Heart right ventricle (tissue), 16 donors: ENCODE measurements around the gene ANKRD49. TPM values are rescaled to one million over a fixed set of nuclear protein-coding genes. Genes with fewer than 3 reads are reported as not detected.

Source experiments
- ATAC-seq, 8 donors: fragments of 200-7000 bp; cut with Tn5 transposase; one replicate each; pipeline ENCODE4 v1.9.1; 2020; ENCODE audit warnings: mild to moderate bottlenecking in 8 of 8, moderate library complexity in 8 of 8, moderate number of reproducible peaks in 1 of 8
- DNase-seq, 2 donors: peaks; one replicate each; pipeline ENCODE4 v3.0.0-alpha.2; 2020
- H3K27ac ChIP-seq, 10 donors: fragments of 200-600 bp; sonication (generic) in 2 of 10; one replicate each; pipeline versions ENCODE4 v1.5.0 to v1.8.0; 2020 to 2022; ENCODE audit warnings: mild to moderate bottlenecking in 3 of 10
- H3K27me3 ChIP-seq, 7 donors: fragments of 200-600 bp; one replicate each; pipeline ENCODE4 v1.8.0; 2021 to 2022; ENCODE audit warnings: mild to moderate bottlenecking in 2 of 7
- H3K36me3 ChIP-seq, 9 donors: fragments of 200-600 bp; sonication (generic) in 1 of 9; one replicate each; pipeline versions ENCODE4 v1.5.0 to v1.8.0; 2020 to 2022; ENCODE audit warnings: mild to moderate bottlenecking in 2 of 9
- H3K4me1 ChIP-seq, 9 donors: fragments of 200-600 bp; sonication (generic) in 1 of 9; one replicate each; pipeline versions ENCODE4 v1.5.0 to v1.8.0; 2020 to 2022; ENCODE audit warnings: mild to moderate bottlenecking in 4 of 9
- H3K4me3 ChIP-seq, 10 donors: fragments of 200-600 bp; sonication (generic) in 2 of 10; one replicate each; pipeline versions ENCODE4 v1.5.0 to v1.8.0; 2020 to 2022; ENCODE audit warnings: mild to moderate bottlenecking in 7 of 10, moderate library complexity in 2 of 10
- H3K9me3 ChIP-seq, 11 donors: fragments of 200-600 bp in 10 of 11; sonication (generic) in 2 of 11; one replicate each; pipeline versions ENCODE4 v1.5.0 to v1.8.0; 2013 to 2022; ENCODE audit warnings: mild to moderate bottlenecking in 2 of 11, control low read depth in 1 of 11, moderate library complexity in 1 of 11
- CTCF ChIP-seq, 9 donors: fragments of 200-600 bp; sonication (generic) in 2 of 9; IDR thresholded peaks; one replicate each; pipeline versions ENCODE4 v1.5.0 to v1.8.0; 2021 to 2022; ENCODE audit warnings: antibody characterized with exemption in 9 of 9, mild to moderate bottlenecking in 5 of 9, moderate library complexity in 1 of 9
- WGBS, 2 donors: extraction: QIAGEN DNeasy Blood & Tissue Kit; methylation state at CpG; one replicate each; pipeline ENCODE4 v1.1.7; 2013; ENCODE audit warnings: inconsistent platforms in 1 of 2; 5-methylcytosine and 5-hydroxymethylcytosine counted together
- intact Hi-C, 10 donors: fragments of 100-400 bp; cut with DNase I; formaldehyde crosslinking; loops; one replicate each; pipeline versions ENCODE4 v1.11.1 to v1.14.2; 2022
- polyA plus RNA-seq, 2 donors: library from polyadenylated mRNA; stranded (reverse); fragments of 200-250 nt; gene quantifications; one replicate each; pipeline ENCODE4 v1.2.3, GENCODE V29; 2013
- total RNA-seq, 10 donors: library from RNA; stranded (reverse); fragmentation: NEBNext Ultra II Directional in 3 of 10; extraction: Animal tissue kit (Norgen Biotek cat#: 25700) in 3 of 10; gene quantifications; one replicate each; pipeline versions ENCODE4 v1.2.1 to v1.2.4, GENCODE V29; 2021 to 2023
- donor health status: Arrhythmogenic right ventricular cardiomyopathy.
- donor health status: ischemic (EF 13 %, LVEDD 7.1; RV severe dilation, severe dysfunction).
- donor health status: healthy with polysubstance abuse.
- donor health status: DM: no; HTN: yes; CAD: no.
- donor health status: DM: no; HTN: no; CAD: no.
- donor health status: ischemic (EF 25% LVEDD 6.9; RV normal size, moderate dysfunction).
- donor health status: ischemic (EF 25% LVEDD 5.7; RV mildly dilated, moderate dysfunction).
- donor health status: healthy.
- donor health status: DM: yes; HTN: yes; CAD: no.
- donor health status: Ischemic cardiomyopathy.
- donor health status: ischemic (EF 35%, LVEDD 5.7; RV mildly dilated, moderate dysfunction).
- donor health status: nonischemic (EF 11% LVEDD 7.7; RV severe dilation, severe dysfunction).
- donor health status: DM: yes; HTN: yes; CAD: no.
- donor health status: PGD.
- donor health status: ischemic (EF 29% LVEDD 5.4; RV normal size, mild dysfunction).
- donor health status: nonischemic (EF 23%, LVEDD 6.1; RV moderate dilation, normal function).

ANKRD49 gene
- total and polyA plus RNA-seq, 12 donors: 1.9 to 12.8 (median 5.0) TPM

GRCh38 chr11:94513091-94513490, 19.3 kb downstream of the ANKRD49 start:
- Histone ChIP-seq H3K9me3 (no peaks in the 10 kb centered on the region), H3K4me1 (peaks cover 0 to 13% (median 5%) of the 10 kb centered on the region in 9 donors), H3K36me3 (no peaks in the 10 kb centered on the region), H3K4me3 (no peak overlapping the region), H3K27me3 (peaks cover 0 to 15% (median 6%) of the 10 kb centered on the region in 7 donors), H3K27ac (no peak overlapping the region)
- intact Hi-C loops: no loop called here
- no peak for TF ChIP-seq CTCF (IDR thresholded peaks at IDR 0.05)
- 72 to 84% methylated on average over 2 of the region's 2 CpGs for WGBS, 2 donors
- DNase-seq: no peak
- ATAC-seq: no peak

- H3K4me1 ChIP-seq: peaks cover 0 to 18% (median 5%) of the 10 kb centered on the region in 9 donors
- DNase-seq: no peak
- ATAC-seq: no peak
- no peaks in the 10 kb centered on the region for H3K9me3 ChIP-seq
- WGBS, 2 donors: 70 to 78% methylated on average over 2 of the region's 2 CpGs
- intact Hi-C loops: loop anchor here in 2 of 10 donors (5.0 kb wide), 2 partner anchors 47 to 87 kb away; no protein-coding TSS in a partner anchor
- H3K36me3 ChIP-seq: no peaks in the 10 kb centered on the region
- peaks cover 0 to 15% (median 6%) of the 10 kb centered on the region in 7 donors for H3K27me3 ChIP-seq
- no peak overlapping the region for H3K27ac ChIP-seq
- TF ChIP-seq CTCF (IDR thresholded peaks at IDR 0.05): no peak
- H3K4me3 ChIP-seq: no peak overlapping the region
Observed at GRCh38 chr11:94515398-94515797, 21.6 kb downstream of the ANKRD49 start.

- Histone ChIP-seq H3K27me3 (peaks cover 0 to 9% (median 4%) of the 10 kb centered on the region in 7 donors), H3K36me3 (no peaks in the 10 kb centered on the region), H3K4me1 (peaks cover 0 to 17% (median 5%) of the 10 kb centered on the region in 9 donors), H3K27ac (no peak overlapping the region), H3K9me3 (no peaks in the 10 kb centered on the region), H3K4me3 (no peak overlapping the region)
- WGBS, 2 donors: 42 to 43% methylated on average over 1 of the region's 1 CpG
- no peak for DNase-seq
- no peak for ATAC-seq
- no peak for TF ChIP-seq CTCF (IDR thresholded peaks at IDR 0.05)
- intact Hi-C loops: loop anchor here in 2 of 10 donors (5.0 kb wide), 2 partner anchors 46 to 86 kb away; no protein-coding TSS in a partner anchor
Observed at GRCh38 chr11:94516725-94517124, 22.9 kb downstream of the ANKRD49 start.

GRCh38 chr11:94518300-94518699, 24.5 kb downstream of the ANKRD49 start:
- no peaks in the 10 kb centered on the region for H3K9me3 ChIP-seq
- no peak overlapping the region for H3K4me3 ChIP-seq
- H3K4me1 ChIP-seq: peaks cover 0 to 5% (median 0%) of the 10 kb centered on the region in 9 donors
- DNase-seq (no peak), ATAC-seq (no peak)
- 65 to 79% methylated on average over 4 of the region's 4 CpGs for WGBS, 2 donors
- no peak overlapping the region for H3K27ac ChIP-seq
- intact Hi-C loops: loop anchor here in 4 of 10 donors (2.0 to 5.0 kb wide), 4 partner anchors 44 to 85 kb away; no protein-coding TSS in a partner anchor
- peaks cover 0 to 8% (median 4%) of the 10 kb centered on the region in 7 donors for H3K27me3 ChIP-seq
- no peak for TF ChIP-seq CTCF (IDR thresholded peaks at IDR 0.05)
- H3K36me3 ChIP-seq: no peaks in the 10 kb centered on the region
